HG02642 (cell line): ENCODE measurements around the gene GOLPH3.
"Not testable (repeated sequence)": the region's sequence is repeated elsewhere in the genome, so short reads cannot be mapped to it uniquely, and the experiment has no call there.

Experiments used
- ATAC-seq: cut with Tn5 transposase; IDR thresholded peaks from one replicate; pipeline ENCODE4 v1.9.1; 2021; ENCODE audit warnings: mild to moderate bottlenecking; ENCODE audit not compliant: unreplicated experiment, poor library complexity

GOLPH3 gene

DNA sequence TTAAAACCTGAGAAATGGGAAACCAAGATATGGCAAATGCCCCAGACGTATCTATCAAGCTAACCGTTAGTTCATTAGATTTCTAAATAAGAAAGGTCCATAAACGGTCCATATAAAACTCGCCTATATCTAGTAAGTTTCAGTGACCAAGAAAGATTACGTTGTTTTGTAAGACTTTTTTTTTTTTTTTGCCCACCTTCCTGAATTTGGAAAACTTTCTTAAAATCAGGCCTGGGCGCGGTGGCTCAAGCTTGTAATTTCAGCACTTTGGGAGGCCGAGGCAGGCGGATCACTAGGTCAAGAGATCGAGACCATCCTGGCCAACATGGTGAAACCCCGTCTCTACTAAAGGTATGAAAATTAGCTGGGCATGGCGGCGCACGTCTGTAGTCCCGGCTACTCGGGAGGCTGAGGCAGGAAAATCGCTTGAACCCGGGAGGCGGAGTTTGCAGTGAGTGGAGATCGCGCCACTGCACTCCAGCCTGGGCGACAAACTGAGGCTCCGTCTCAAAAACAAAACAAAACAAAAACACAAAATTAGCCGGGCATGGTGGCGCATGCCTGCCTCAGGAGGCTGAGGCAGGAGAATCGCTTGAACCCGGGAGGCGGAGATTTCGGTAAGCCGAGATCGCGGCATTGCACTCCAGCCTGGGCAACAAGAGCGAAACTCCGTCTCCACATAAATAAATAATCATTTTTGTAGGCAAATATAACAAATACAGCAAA lies 1.8 kb downstream of the GOLPH3 start:
- not testable (repeated sequence) for ATAC-seq

DNA sequence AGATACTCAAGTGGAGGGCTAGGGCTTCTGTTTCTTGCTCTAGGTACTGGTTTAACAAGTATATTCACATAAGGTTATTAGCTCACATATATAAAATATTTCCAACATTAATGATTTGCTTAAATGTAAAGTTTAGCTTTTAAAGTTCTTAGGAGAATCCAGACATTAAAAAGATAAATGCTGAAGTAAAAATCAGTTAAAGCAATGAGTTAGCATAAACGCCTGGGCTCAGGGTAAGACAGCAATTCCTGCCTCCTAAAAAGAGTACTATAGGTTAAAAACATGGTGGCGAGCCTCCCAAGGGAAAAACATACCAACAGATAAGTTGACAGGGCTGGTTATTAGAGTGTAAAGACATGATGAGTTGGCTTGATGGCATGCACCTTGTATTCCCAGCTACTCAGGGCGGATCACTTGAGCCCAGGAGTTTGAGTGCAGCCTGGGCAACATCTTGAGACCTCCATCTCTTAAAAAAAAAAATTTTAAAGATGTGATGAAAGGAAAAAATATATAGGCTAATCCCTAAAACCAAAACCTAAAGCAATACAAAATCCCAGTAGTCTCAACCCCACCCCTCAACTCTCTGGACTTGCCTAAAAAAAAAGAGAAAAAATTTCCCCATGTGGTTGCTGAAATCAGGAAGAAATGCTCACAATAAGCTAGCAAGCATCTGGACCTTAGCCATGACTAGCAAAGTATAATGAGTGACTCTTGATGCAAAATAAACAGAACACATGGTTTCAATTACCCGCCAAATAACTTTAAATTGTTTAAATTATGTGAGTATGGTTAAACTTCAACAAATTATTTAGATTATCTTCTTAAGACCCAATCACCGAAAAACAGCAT lies 3.6 kb downstream of the GOLPH3 start:
- no peak for ATAC-seq

DNA sequence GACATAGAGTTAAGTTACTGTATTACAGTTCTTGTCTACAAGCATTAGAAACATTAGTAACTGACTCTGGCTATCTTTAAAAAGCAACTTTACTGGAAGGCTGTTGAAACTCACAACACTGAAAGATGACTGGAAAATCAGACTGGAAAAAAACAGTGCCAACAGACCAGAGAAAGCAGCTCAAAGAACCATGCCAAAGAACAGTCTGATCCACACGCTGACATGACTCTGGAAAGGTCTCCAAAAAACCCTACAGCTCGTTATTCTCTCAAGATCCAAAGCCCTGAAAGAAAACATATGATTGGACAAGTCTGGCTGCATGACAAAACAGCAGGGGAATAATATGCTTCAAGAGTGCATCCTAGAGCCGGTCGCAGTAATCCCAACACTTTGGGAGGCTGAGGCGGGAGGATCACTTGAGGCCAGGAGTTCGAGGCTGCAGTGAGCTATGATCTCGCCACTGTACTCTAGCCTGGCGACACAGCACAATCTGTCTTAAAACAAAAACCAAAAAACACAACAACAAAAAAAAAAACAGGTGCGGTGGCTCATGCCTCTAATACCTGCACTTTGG lies 5.6 kb downstream of the GOLPH3 start:
- no peak for ATAC-seq

DNA sequence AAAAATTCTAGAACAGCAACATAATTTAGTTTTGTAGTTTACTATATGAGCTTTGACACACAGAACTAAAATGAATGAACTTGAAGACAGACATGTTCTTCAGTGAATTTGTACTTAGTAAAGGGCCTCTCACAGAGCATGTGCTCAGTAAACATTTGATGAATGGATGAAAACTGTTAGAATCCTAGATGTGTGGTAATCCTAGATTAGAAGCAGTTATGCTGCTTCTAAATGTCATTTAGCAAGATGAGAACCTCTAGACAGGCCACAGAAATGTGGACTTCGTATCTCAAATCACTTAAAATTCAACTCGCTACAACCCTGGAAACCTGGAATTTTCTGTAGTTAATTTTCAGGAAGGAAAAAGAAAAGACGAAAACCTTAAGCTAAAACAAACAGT lies 8.5 kb downstream of the GOLPH3 start:
- no peak for ATAC-seq

DNA sequence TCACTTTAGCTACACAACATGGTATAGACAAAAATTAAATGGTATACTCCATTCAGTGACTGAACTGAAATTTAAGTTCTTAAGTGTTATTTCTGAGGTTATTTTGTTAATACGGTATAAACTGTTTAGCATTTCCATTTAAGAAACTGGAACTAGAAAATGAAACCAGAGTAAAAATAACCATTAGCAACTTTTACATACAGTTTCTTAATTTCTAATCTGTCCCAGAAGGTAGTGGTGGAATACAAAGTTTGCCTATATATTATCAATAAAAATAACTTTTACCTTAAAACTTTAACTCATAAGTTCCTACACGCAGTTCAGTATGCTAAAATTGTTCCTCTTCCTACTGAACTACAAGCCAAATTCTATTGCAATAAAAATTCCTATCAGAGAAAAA lies 10.3 kb downstream of the GOLPH3 start:
- no peak for ATAC-seq

DNA sequence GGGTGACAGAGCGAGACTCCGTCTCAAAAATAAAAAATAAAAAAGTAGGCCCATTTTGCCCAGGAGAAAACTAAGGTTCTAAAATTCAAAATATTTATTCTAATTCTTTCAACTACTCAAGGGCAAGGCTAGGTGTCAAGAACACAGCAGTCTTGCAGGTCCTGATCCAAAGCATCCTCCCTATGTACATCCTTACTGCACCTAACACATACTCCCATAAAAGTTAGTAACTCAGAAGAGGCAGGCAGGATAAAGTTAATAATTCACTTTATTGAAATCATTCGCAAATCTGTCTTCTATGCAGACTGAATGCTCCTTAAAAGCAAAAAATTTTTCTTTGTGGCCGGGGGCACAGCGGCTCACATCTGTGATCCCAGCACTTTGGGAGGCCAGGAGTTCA lies 11.1 kb downstream of the GOLPH3 start:
- ATAC-seq: no peak

- no peak for ATAC-seq
Measured at GRCh38 chr5:32160228-32160627, 13.9 kb downstream of the GOLPH3 start.

DNA sequence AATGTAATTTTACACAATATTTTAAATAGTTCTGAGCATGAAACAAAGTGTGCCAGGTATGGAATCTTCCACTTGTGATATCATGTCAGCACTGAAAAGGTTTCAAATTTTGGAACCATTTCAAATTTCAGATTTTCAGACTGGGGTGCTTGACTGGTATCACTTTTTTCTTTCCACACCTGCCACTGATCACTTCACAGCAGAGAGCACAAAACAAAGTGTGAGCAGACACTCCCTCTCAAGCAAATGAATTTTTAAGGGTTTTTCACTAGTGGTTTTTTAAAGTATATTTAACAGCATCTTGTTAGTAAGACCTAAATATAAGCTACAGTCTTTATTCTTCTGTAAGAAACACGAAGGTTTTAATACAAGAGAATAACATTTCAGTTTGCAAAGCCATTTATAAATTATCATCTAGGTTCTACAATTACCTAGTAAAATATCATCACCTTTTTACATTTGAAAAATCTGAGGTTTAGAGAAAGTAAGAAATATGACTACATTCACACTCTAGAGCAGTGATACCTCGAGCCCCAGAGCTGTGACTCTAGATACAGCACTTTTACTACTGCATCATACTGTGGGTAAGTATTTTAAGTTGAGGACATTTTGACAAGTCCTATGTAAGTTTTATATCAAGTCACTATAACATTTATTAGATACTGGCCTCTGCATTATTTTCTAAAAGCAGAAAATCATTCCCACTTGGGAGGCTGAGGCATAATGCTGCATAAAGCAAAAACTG lies 14.6 kb downstream of the GOLPH3 start:
- ATAC-seq: no peak

- no peak for ATAC-seq
Measured at GRCh38 chr5:32158679-32158975, 15.5 kb downstream of the GOLPH3 start.

- ATAC-seq: no peak
Measured at GRCh38 chr5:32157078-32157477, 17.0 kb downstream of the GOLPH3 start.

DNA sequence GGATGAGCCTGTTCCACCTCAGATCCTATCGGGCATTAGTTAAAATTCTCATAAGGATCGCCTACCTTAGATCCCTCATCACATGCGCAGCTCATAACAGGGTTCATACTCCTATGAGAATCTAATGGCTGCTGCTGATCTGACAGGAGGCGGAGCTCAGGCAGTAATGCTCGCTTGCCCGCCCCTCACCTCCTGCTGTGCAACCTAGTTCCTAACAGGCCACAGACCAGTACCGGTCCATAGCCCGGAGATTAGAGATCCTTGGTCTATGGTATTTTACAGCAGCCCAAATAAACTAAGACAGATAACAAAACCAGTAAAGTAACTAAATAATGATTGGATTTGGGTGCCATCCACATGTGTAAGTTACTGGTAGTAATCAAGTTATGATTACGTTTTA lies 17.5 kb downstream of the GOLPH3 start:
- no peak for ATAC-seq

GRCh38 chr5:32155211-32155610 lies 18.9 kb downstream of the GOLPH3 start:
- ATAC-seq: no peak

GRCh38 chr5:32153723-32154122 lies 20.4 kb downstream of the GOLPH3 start:
- no peak for ATAC-seq

DNA sequence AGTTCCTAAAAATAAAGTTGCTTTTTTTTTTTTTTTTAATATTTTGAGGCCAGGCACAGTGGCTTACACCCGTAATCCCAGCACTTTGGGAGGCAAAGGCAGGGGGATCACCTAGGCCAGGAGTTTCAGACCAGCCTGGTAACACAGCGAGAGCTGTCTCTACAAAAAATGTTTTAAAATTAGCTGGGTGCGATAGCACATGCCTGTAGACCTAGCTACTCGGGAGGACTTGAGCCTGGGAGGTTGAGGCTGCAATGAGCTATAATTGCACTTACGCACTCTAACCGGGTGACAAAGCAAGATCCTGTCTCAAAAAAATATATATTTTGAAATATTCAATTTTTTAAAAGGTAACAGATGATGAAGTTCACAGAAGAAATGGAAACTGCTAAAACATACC lies 22.9 kb downstream of the GOLPH3 start:
- ATAC-seq: no peak

DNA sequence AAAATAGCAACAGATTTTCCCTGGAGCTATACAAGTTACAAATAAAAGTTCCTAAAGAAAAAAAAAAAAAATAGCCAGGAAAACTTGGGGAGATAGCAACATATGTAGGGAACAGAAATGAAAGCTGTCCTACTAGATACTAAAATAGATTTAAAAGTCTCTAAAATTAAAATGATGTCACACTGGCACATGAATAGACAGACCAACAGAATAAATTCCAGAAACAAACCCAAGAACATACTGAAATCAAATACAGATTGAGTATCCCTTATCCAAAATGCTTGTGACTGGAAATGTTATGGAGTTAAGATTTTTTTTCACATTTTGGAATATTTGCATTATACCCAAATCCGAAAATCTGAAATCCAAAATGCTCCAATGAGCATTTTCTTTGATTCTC lies 23.8 kb downstream of the GOLPH3 start:
- ATAC-seq: no peak

DNA sequence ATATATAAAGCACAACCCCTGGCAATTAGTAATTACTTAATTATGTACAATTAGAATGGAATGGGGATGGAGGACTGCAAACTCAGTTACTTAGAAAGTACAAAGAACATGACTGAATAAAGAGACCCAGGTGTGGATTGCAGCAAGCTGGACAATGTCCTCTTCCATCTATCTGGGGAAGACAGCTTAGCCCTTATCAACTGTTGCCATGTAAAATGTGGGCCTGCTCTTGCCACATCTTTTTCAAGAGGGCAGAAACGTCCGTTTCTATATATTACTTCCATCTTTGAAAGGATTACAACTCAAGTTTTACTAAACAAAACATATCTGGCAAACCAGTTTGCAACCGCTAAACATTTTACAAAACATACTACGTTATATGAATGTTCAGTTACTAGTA lies 26.2 kb downstream of the GOLPH3 start:
- no peak for ATAC-seq

- no peak for ATAC-seq
Measured at GRCh38 chr5:32147236-32147635, 26.9 kb downstream of the GOLPH3 start.

DNA sequence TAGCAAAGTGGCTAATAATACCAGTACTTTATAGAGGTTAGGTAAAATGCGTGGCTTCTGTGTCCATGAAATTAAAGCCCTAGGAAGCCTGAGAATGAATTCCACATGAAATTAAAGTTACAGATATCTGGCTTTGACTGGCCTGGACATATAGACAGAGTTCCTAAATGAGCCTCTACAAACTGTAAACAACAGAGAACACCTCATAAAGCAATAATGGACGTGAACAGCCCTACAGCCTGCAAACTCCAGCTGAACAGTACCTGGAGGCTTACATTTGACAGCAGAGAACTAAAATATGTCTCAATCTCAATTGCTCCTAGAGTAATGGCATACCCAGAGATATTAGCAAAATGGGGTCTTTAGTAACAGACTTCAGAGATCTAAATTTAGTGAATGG lies 28.7 kb downstream of the GOLPH3 start:
- no peak for ATAC-seq

GRCh38 chr5:32144378-32145207 lies 29.5 kb downstream of the GOLPH3 start:
- no peak for ATAC-seq
